GM21576 (cell line): Measurements from ENCODE around the gene TNRC18.

Source experiments
- ATAC-seq: cut with Tn5 transposase; IDR thresholded peaks from one replicate; pipeline ENCODE4 v1.9.1; 2021; ENCODE audit warnings: mild to moderate bottlenecking, moderate library complexity; ENCODE audit not compliant: unreplicated experiment

Gene TNRC18

DNA sequence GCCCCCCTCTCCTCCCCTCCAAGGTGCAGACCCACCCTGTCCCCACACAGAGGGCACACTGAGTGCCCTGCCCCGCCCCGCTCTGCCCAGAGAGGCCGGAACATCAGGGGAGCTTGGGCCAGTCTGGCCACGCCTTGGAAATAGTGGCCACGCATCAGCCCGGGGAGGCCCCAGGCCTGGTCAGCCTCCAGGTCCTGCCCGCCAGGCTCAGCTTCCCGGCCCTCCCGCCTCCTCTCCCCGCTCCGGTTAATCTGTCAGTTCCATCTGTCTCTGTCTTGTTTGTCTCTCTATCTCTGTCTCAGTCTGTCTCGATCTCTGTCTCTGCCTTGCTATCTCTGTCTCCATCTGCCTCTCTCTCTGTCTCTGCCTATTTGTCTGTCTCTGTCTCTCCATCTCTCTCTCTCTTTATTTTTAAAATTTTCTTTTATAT, 28.9 kb upstream of the TNRC18 start:
- no peak for ATAC-seq

DNA sequence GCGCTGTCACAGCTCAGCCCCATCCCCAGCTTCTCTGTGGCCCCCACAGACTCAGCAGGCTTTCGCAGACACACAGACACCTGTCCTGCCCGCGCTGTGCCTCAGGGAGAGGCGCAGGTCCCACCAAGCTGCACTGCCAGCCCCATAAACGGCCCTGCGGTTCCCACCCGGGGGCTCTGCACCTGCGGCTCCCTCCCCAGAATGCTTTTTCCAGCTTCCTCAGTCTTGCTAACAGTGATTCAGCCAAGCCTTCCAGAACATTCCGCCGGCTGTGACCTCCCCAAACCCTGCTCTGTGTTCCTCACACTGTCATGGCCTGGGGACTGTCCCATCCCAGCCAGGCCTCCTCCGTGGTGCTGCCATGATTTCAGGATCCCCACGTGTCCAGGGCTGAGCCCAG, 27.8 kb upstream of the TNRC18 start:
- no peak for ATAC-seq

GRCh38 chr7:5450549-5451327, 27.1 kb upstream of the TNRC18 start:
- no peak for ATAC-seq

GRCh38 chr7:5448378-5449037, 24.9 kb upstream of the TNRC18 start:
- no peak for ATAC-seq

DNA sequence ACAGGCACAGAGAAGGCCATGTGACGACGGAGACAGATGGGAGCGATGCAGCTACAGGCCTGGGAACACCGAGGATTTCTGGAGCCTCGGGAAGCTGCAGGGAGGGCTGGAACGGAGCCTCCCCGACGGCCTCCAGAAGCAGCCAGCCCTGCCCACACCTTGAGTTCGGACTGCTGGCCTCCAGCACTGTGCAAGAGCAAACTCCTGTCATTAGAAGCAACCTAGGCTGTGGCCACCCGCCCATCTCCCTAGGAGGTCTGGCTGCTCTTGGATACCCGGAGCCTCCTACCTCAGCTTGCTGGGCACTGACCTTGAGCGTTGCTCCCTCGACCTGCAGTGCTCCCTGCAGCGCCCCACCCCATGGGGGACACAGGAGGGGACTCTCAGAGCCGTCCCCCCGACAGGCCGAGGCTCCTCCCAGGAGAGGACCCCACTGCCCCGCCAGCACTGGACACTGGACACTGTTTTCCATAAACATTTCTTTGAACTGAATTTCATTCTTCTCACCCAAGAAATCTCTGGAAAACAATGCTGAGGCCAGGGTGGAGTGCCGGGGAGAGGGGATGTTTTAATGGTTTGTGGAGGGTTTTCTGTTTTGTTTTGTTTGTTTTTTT, 22.5 kb upstream of the TNRC18 start:
- no peak for ATAC-seq

DNA sequence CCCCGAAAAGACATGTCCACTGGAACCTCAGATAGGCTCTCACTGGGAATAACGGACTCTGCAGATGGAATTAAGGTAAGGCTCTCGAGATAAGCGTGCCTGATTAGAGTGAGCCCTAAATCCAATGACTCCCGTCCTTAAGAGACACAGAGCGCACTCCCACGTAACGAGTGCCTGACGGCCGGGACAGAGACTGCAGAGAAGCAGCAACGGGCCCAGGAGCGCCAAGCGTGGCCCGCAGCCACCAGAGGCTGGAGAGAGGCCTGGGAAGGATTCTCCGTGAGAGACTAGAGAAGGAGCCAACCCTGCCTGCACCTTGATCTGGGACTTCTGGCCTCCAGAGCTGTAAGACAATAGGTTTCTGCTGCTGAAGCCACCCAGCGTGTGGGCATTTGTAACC, 20.0 kb upstream of the TNRC18 start:
- ATAC-seq, result no peak

DNA sequence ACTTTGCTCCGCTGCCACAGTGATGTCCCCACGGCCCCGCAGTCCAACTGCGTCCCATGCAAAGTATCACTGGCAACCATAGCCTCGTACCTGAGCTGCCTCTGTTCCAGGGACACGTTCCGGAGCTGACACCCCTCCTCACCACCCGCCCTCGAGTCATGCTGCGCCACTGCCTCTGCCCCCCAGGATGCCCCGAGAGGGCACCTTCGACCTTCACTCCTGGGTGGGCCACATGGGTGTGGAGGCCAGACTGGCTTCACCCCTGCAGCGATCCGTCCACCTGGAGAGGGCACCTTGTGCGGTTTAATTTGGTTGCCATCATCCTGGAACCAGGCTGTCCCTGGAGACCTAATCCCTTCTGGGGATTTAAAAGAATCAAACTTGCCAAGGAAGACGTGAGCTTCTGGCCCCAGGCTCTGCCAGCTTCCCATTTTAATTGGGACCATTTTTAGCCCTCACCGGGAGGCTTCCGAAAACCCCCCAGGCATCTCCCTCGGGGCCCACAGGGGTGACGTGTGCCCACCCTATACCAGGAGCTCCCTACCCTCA, 19.2 kb upstream of the TNRC18 start:
- no peak for ATAC-seq

DNA sequence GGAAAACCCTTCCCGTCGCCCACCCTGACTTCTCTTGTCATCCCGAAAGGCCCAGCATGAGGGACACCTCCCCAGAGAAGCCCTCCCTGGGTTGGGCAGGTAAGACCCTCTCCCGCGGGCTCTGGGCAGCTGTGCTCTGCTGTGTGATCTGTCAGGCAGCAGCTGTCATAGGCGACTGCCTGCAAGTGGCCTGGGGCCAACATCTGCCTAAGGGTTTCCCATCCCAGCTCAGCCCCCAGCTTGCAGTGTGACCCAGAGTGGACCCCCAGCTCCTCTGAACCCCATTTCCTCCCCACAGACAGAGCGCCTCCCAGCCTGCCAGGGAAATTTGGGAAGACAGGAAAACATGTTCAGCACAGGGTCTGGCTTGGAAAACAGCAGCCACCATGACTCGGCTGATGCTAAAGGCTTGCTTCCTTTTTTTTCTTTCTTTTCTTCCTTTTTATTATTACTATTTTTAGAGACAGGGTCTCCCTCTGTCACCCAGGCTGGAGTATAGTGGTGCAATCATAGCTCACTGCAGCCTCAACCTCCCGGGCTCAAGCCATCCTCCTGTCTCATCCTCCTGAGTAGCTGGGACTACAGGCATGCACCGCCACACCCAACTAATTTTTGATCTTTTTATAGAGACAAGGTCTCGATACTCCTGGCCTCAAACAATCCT, 18.3 kb upstream of the TNRC18 start:
- ATAC-seq, result no peak

DNA sequence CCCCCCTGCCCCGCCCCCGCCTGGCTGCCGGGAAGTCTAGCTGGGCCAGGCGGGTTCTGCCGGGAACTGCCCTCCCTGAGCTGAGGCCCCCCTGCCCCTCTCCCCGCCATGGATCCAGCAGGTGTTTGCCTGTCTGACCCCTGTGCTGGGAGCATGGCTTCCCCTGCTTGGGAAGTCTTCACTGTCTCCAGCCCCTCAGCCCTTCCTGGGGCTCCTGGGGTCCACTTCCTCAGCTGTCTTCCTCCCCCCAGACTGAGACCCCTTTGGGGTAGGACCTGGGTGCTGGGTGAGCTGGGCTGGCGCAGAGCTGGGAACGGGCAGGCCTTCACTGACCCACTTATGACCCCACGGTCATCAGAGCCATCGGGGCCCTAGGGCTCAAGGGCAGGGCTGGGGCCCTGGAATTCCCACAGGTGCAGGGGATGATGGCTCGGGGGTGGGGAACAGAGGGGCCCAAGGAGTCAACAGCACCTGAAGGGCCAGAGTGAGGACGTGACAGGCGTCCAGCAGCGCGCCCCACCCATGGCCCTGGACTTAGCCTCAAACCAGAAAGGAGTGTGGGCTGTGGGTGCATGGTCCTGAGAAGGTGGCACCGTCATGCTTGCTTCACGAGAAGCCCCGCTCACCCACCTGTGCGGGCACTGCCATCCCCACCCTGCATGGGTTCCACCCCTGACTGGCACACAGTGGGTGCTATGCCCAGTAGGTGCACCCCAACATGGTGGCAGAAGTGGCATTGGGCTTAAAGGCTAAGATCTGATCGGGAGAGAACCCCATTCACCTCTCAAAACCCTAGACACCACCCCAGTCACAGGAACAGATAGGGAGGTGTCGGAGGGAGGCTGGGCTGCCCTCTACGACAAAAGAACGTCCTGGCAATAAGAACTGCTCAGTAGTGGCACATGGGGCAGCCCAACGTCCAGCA, 16.2 kb upstream of the TNRC18 start:
- ATAC-seq, result no peak

DNA sequence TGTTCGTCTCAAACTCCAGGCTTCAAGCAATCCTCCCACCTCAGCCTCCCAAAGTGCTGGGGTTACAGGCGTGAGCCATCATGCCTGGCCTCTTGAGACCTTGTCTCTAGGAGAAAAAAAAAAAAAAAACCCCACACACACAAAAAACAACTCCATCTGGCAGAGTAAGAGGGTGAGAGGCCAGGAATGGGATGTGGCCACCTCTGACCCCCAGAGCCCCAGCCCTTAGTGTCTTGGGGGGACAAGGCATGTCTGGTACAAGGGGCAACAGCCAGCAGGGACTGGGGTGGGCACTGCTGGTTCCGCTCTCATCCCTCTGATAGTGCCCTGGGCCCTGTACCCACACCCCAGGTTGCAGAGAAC, 15.6 kb upstream of the TNRC18 start:
- no peak for ATAC-seq

- no peak for ATAC-seq
Observed at GRCh38 chr7:5437987-5438386, 14.4 kb upstream of the TNRC18 start.

DNA sequence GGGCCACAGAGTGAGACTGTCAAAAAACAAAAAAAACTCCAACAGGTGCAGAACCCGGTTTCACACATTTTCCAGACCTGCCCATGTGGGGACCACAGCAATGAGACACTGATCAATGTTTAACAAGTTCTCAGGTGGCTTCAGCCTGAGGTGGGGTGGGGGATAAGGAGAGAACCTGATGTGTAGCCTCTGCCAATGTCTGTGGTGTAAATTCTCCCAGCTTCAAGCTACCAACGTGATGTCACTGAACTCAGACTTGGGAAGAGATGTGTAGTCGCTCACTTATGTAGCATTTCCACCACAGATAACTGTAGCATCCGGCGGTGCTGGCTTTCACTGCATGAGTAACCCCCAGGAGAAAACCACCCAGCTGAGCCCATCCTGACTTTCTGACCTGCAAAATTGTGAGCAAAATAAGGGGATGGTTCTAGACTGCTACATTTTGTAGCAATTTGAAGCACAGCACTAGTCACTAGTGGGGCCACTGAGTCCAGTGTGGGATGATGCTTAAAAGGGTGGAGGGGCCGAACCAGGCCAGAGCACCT, 13.8 kb upstream of the TNRC18 start:
- ATAC-seq, result no peak

- no peak for ATAC-seq
Observed at GRCh38 chr7:5436003-5436678, 12.5 kb upstream of the TNRC18 start.

GRCh38 chr7:5435291-5436002, 11.8 kb upstream of the TNRC18 start:
- no peak for ATAC-seq

DNA sequence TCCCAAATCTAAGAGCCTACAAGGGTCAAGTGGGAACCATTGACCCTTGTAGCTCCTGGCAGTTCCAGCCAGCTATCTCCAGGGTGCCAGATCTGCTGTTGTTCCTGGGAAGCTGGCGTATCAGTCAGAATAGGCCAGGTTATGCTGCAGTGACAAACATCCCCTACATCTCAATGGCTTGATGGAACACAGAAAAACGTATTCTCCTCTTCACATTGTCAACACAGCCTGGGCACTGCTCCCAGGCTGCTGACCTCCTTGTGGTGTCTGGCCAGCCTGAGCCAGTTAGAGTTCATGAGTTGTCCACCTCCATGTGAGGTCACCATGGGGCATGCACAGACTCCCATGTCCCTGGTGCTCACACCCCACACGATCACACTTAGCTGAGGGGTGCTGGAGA, 9.5 kb upstream of the TNRC18 start:
- no peak for ATAC-seq

DNA sequence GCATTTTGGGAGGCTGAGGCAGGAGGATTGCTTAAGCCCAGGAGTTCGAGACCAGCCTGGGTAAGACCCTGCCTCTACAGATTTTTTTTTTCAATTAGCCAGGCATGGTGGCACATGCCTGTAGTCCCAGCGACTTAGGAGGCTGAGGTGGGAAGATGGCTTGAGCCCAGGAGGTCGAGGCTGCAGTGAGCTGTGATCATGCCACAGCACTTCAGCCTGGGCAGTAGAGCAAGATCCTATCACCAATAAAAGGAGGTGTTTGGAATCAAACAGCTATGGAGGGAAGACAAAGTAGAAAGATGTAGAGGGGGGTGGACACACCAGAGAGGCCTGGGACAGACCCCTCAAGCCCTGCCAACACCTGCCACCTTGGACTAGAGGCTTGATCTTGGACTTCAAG, 9.1 kb upstream of the TNRC18 start:
- no peak for ATAC-seq

- no peak for ATAC-seq
Observed at GRCh38 chr7:5431560-5432015, 8.0 kb upstream of the TNRC18 start.

DNA sequence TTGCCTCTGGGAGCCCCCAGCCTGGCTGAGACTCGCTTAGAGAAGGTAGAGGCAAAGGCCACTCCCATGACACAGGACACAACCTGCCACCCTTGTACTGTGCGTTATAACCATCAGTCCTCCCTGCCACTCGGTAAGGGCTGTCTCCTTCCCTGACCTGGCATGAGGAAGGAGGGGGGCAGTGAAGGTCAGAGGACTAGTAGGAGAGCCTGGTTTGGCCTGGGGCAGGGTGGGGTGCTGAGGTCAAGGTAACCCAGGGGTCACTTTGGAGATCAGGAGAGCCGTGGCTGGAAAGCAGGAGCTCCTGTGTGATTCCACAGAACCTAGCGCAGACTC, 6.9 kb upstream of the TNRC18 start:
- ATAC-seq, result no peak
